Posterior vena cava (tissue), 2 donors: ENCODE measurements around the gene FHOD3. TPM values are rescaled to one million over a fixed set of nuclear protein-coding genes. Genes with fewer than 3 reads are reported as not detected.

Experiments used
- DNase-seq: peaks from one replicate; pipeline ENCODE4 v3.0.0-alpha.2; 2020; ENCODE audit warnings: low spot score
- intact Hi-C, 2 donors: fragments of 100-400 bp; cut with DNase I; formaldehyde crosslinking; loops; one replicate each; pipeline versions ENCODE4 v1.14.1 to v1.14.2; 2022 to 2023
- total RNA-seq, 2 donors: library from RNA; stranded (reverse); fragmentation: NEBNext Ultra II Directional; extraction: Animal tissue kit (Norgen Biotek cat#: 25700); gene quantifications; one replicate each; pipeline ENCODE4 v1.2.1, GENCODE V29; 2021
- donor health status: DM: yes; HTN: yes; CAD: no.
- donor health status: DM: yes; HTN: yes; CAD: no.

The FHOD3 gene
- total RNA-seq, 2 donors from 2014 or later, result 26.0 to 29.8 TPM

DNA sequence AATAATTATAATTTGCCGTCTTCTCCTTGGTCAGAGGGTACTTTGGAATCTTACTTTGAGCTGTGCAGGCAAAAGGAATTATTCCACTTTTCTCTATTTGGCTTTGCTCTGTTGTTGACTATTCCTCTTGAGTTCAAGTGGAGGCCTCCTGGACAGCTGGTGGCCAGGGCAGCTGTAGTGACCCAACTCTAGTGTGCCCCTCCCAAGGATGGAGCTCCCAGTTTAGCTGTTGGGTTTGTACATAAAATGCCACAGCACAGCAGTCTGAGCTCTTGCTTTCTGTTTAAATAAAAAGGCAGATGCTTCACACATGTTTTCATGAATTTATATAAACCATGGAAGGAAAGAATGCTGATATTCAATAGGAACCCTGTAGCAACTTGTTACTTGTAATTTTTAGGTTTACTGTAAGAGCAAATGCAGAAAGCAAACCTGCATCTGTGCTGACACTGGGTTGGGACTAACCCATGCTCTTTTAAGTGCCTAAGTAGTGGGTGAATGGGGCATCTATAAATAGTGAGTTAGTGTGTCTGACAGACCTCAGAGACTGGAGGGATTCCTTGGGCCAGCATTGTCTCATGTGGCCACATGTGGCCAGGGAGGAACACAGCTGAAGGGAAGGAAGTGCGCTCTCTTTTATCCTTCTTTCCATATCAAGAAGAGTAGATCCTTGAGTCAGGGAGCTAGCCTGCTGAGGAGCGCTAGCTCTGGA, 121.8 kb downstream of the FHOD3 start:
- intact Hi-C loops, result no loop called here
- DNase-seq, result no peak

DNA sequence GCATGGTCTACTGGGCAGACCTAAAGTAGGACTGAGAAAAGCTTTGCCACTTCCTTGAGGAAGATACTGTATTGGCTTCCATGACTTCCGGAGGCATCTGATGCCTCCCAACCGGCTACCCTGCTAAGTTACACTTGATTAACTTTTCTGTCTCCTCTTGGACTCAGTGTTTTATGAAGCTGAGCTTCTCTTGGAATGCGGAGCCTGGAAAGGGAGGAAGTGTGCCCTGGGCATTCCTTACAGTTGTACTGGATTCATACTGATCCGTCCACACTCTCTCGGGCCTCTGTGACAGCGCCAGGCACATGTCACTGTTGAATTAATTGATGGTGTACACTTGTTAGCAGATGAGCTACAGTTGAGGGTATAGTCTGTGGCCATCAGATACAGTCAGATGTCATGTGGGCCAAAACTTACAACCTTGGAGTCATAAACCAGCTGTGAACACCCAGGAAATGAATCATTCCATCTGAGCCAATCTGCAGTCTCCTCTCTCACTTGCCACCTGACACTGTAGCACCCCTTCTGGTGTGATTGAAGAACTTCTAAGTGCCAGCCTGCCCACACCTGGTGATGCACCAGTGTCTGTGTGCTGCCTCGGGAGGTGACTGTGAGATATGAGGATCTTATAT, 122.5 kb downstream of the FHOD3 start:
- no peak for DNase-seq
- intact Hi-C loops, result no loop called here

DNA sequence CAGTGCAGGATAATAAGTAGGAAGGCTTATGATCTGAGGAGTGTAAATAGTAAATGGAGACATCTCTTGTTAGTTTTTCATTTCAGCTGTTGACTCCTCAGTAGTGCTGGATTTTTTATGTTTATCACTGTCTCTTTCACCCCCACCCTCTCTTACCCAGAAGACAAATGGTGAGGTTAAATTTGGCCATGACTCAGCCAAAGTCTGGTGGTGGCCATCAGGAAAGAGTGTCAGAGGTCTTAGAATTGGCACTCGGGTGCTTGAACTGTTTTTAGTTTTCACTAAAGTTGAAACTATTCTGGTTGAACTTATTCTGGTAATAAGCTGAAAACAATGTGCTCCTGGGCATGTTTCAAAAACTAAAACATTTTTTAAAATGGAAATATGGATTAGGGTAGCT, 123.3 kb downstream of the FHOD3 start:
- intact Hi-C loops, result no loop called here
- no peak for DNase-seq

DNA sequence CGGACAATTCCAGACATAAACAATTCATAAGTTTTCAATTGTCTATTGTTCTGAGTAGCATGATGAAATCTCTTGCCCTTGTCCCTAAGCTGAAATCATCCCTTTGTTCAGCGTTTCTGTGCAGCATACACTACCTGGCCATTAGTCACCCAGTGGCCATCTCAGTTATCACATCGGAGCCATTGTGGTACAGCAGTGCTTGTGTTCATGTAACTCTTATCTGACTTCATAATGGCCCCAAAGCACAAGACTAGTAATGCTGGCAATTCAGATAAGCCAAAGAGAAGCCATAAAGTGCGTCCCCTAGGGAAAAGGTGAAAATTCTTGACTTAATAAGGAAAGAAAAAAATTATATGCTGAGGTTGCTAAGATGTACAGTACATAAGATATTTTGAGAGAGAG, 127.2 kb downstream of the FHOD3 start:
- intact Hi-C loops, result no loop called here
- DNase-seq, result no peak

DNA sequence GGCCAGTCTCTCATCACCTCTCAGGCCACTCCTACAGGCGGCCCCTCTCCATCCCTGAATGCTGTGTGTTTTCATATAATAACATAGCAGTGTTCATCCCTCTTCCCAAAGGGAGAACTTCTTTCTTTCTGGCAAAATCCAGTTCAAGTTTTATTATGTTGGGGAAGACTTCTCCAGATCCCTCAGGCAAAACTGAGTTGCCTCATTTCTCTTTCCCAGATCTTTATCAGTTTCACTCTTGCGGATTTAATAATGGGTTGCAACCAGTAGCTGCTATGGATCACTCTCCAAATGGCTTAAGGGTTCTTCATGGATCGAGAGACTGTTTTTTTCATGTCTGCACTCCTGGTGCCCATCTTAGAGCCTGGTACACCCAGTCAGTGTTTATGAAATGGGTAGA, 129.9 kb downstream of the FHOD3 start:
- DNase-seq, result no peak
- intact Hi-C loops, result no loop called here

DNA sequence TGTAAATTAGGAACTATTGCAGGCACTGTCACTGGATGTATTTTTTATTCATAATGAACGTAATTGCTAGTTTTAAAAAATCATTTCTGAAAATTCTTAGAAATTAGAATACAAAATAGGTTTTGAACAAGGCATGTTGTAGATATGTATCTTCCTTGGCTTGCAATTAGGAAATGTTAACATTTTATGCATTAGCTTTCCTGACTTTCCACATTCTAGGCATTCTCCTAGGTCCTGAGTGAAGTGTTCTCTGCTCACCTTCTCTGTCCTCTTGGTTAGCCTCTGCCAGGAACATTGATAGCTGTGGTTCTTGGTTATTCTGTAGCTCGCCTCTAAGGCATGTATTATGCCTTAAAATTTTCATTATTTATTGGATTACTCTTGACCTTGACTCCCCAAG, 130.3 kb downstream of the FHOD3 start:
- intact Hi-C loops, result no loop called here

DNA sequence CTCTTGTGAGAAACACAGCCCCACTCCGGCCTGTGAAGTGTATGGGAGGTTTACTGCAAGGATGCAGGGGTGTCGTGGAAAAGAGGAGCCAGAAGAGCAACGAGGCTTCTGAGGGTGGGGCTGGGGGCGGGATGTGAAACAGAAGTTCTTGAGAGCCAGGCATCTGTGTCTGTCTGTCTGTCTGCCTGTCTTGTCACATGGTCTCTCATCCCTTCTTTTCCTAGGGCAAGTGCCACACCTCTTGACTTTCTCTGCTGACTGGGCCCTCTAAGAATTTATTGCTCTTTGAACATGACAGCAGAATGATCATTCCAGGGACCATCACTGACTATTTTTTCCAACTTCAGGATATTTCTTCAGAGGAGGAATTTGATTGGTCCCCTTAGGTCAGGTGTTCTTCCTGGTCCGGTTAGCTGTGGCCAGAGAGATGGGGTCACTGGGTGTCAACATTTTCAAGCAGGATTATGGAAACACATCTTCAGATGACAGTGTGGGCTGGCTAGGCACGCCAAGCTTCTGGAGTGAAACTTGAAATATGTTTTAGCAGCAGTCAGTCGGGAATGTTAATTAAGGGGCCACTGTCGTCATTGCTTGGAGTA, 131.0 kb downstream of the FHOD3 start:
- DNase-seq, result no peak
- intact Hi-C loops, result no loop called here

More for the DNA sequence above, 130.3 kb downstream of the FHOD3 start:
- no peak for DNase-seq

DNA sequence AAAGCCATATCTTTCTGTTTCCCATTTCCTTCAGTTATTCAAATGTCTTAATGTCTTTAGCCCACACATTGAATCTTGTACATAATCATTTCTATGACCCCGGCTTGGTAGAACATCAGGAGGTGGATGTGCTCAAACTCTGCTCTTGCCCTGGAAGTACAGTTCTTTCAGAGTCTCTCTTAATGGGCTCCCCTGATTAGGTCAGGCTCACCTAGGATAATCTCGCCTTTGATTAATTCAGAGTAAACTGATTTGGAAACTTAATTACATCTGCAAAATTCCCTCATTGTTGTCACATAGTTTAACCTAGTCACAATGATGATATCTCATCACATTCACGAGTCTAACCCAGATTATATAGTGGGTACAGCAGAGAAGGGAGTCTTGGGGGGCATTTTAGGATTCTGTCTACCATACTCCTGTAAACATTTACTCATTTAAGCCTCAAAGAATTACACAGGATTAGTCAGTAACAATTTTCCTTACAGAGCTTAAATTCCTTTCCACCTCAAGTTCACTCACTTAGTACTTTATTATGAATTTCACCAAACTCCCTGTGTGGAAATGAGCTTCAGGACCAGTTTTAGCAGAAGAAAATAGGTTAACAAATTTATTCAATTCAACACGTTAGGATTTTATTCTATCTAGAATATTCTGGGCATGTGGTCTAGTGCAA, 135.5 kb downstream of the FHOD3 start:
- DNase-seq, result no peak
- intact Hi-C loops, result no loop called here

DNA sequence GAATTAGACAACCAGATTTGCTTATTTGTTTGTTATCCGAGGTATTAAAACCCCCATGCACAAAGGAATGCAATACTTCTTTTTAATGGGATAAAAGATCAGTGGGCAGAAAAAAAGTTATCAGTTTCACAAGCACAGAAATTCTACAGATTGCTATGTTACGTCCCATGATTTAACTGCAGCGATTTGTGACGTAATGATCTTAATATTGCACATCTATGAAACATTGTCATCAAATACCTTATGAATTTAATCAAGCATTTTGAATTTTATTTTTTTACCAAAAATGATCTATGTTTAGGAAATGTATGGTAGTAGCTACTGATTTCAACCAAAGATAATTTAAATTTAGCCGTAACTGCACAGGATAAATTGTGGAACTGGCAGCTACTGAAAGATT, 138.9 kb downstream of the FHOD3 start:
- intact Hi-C loops, result no loop called here

DNA sequence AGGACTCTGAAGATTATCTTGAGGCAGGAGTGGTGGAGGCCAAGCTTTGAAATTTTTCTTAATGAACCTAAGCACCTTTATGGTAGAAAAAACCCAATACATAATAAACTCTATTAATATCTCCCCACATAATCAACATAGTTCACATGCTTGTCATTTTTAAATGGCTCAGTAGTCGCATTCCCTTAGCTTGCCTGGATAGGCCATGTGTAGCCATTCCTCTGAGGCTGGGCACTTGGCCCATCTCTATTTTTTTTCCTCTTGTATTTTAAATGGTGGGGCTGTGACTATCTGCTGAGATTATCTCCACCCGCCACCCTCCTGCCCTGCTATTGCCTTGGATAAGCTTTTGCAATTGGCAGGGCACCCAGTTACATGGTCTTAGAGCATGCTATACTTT, 143.1 kb downstream of the FHOD3 start:
- DNase-seq, result no peak
- intact Hi-C loops, result loop anchor here in 1 of 2 donors (10.0 kb wide), 1 partner anchor 146 kb away; the partner anchor contains the start of gene FHOD3

More for the DNA sequence above, 138.9 kb downstream of the FHOD3 start:
- no peak for DNase-seq

DNA sequence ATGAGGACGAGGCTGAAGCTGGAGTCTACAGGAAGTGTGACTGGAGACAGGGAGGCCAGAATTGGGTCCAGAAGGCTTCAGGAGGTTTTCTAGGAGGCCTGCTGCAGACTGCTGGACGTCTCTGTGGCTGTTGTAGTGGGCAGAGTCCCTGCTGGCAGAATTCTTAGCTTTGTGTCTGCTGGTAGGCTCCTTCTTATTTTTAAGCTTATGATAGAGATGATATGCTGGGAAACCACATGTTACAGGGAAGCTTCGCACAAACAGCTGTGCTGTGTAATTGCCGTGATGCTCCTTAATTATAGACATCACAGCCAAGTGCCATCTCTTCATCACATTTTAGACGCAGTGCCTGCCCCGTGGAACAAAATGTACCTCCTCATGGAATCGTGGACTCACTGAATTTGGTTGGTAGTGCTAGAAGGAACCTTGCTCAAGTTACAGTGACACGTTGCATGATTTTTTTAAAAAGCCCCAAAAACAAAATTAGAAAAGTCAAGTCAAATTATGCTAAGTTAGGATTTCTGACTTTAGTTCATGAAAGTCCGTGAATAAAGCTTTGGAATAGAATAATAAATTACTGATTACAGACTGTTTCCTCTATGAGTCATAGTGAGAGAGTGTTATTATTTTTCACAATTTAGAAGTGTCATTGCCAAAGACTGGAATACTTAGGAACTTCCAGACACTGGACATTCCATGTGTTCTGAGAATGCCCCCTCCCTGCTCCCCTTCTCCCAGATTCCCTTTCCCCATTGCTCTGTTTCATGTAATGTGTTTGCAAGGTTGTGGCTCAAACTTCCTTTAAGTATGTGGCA, 144.1 kb downstream of the FHOD3 start:
- no peak for DNase-seq
- intact Hi-C loops, result loop anchor here in 1 of 2 donors (10.0 kb wide), 1 partner anchor 147 kb away; the partner anchor contains the start of gene FHOD3

DNA sequence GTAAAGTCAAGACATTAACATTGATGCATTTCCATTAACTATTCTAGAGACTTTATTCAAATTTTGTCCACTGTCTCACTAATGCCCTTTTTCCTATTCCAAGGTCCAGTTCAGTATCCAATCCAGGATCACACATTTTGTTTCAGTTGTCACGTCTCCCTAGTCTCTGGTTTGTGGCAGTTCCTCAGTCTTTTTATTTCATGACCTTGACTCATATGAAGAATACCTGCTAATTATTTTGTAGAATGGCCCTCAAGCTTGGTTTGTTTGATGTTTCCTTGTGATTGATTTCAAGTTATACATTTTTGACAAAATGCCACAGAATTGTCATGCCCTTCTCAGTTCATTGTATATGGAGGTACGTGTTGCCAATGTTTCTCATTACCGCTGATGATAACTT, 145.2 kb downstream of the FHOD3 start:
- intact Hi-C loops, result loop anchor here in 1 of 2 donors (10.0 kb wide), 1 partner anchor 148 kb away; the partner anchor contains the start of gene FHOD3
- DNase-seq, result no peak

DNA sequence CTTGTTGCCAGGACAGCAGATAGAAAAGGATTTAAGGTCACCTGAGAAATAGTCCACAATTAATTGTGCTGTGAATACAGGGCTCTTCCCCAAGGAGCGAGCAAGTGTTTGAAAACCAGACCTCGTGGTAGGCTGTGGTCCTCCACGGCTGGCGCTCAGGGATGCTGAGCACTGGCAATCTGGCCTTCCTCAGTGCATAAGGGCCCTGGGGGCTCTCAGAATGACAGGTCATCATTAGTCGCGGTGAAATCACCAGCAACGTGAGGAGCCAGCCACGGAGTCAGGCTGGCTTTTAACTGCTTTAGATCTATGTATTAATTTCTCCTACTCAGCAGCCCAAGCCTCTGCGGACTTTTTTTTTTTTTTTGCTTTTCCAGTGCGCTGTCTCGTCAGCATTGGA, 148.5 kb downstream of the FHOD3 start:
- DNase-seq, result no peak
- intact Hi-C loops, result loop anchor here in 1 of 2 donors (10.0 kb wide), 1 partner anchor 151 kb away; the partner anchor contains the start of gene FHOD3

DNA sequence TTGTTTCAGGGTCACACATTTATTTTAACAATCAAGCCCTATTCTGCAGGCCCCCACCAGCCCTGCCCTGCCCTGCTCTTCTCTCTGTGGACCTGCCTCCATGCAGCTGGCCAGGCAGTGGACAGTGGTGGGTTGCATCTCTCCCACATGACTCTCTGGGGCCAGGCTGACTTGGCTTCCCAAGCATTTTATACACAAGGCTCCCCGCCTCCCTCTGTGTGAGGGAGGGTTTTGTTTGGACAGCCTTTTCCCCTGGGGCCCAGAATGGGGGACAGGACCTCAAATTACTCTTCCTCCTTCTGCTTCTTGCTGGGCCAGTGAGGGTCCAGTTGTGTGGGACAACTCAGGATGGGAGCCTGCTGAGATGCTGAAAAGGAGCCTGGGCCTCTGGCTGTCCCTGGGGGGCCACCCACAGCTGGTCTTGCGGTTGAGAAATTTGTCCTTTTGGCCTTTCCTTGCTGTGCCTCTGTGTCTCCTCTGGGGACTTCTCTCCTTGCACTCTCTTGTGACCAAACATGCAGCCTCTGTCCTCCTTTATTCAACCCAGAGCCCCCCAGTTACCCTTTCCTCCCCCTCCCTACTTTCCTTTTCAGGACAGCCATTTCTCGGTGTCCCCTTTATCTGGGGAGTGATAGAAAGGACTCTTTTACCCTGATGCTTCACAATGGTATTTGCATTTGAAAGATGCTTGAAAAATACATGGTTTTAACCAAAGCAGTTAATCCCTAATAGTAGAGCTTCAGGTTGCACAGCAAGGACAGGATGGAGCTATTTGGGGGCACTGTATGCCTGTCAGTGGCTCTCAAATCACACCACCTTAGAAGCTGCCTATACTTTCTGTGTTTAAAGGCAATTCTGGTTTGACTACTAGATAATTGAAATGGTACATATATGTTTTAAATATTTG, 151.1 kb downstream of the FHOD3 start:
- intact Hi-C loops, result loop anchor here in 1 of 2 donors (10.0 kb wide), 1 partner anchor 154 kb away; the partner anchor contains the start of gene FHOD3
- DNase-seq, result no peak

DNA sequence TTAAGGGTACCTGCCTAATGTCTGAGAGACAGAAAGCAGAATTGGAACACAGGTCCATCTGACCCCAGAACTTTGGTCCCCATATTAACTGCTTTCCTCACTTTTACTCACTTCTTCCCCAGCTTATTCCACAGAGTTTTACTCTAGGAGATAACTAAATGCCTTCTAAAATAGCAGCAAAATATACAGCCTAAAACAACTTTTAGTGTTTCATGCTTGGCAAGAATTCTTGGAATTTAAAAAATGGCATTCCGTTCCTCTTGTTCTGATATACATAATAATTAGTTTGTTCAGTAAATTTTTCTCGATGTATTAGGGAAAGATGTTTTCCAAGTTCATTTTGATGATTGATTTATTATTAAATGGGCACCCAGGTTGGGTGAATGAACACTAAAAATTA, 151.9 kb downstream of the FHOD3 start:
- DNase-seq, result no peak
- intact Hi-C loops, result loop anchor here in 1 of 2 donors (10.0 kb wide), 1 partner anchor 155 kb away; the partner anchor contains the start of gene FHOD3

DNA sequence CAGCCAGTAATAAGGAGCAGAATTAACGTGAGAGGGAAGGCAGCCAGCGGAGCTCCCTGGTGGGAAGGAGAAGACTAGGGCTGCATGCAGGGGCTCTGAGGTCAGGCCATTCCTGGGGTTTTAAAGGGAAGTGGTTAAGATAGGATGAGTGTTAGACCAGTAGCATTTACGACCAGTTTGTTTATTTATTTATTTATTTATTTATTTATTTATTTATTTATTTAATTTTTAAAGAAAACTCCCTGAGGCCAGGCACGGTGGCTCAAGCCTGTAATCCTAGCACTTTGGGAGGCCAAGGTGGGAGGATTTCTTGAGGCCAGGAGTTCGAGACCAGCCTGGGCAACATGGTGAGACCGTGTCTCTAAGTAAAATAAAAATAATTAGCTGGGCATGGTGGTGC, 152.8 kb downstream of the FHOD3 start:
- no peak for DNase-seq
- intact Hi-C loops, result no loop called here

DNA sequence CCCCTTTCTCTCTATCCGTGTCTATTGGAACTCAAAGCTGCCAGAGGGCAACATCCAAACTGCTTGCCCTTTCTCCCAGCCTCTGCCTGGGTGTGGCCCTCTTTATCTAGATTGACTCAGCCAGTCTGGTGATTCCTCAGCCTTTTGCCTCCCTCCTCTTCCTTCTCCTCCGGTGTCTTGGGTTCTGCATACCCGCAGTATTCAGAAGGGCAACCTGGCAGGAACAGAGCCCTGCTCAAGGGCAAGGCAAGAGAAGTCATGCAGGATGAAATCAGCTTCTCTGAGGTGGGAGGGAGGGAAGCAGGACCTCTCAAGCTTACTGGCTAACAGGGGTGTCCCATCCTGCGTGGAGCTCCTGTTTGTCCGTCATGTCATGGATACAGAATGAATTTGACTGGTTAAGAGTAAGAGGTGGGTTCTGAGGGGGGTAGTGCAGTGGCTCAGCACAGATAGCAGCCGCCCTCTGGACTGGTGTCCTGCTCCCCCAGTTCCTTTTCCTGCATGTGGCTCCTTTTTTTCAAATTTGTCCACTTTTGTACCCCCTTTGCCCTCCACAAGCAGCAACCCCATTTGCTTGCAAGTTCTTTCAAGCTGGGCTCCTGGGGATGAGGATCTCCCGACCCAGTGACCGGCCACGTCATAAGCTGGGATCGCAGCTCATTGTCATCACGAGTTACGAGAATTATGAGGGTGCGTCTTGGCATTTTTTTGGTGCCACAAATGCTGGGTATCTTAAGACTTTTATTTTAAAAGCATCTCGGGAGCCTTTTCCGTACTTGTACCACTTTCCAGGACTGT, 154.1 kb downstream of the FHOD3 start:
- no peak for DNase-seq
- intact Hi-C loops, result no loop called here
